Measurements from ENCODE around the gene RPL36AL. TPM values are rescaled to one million over a fixed set of nuclear protein-coding genes. Genes with fewer than 3 reads are reported as not detected.
"Not testable (repeated sequence)": the region's sequence is repeated elsewhere in the genome, so short reads cannot be mapped to it uniquely, and the experiment has no call there.

Gene RPL36AL
- total and polyA plus RNA-seq, 10 of the 15 experiments (the other 5 are each of a cell fraction or from before 2014, with no cell fraction given): 222 to 1,379 (median 545) TPM

DNA sequence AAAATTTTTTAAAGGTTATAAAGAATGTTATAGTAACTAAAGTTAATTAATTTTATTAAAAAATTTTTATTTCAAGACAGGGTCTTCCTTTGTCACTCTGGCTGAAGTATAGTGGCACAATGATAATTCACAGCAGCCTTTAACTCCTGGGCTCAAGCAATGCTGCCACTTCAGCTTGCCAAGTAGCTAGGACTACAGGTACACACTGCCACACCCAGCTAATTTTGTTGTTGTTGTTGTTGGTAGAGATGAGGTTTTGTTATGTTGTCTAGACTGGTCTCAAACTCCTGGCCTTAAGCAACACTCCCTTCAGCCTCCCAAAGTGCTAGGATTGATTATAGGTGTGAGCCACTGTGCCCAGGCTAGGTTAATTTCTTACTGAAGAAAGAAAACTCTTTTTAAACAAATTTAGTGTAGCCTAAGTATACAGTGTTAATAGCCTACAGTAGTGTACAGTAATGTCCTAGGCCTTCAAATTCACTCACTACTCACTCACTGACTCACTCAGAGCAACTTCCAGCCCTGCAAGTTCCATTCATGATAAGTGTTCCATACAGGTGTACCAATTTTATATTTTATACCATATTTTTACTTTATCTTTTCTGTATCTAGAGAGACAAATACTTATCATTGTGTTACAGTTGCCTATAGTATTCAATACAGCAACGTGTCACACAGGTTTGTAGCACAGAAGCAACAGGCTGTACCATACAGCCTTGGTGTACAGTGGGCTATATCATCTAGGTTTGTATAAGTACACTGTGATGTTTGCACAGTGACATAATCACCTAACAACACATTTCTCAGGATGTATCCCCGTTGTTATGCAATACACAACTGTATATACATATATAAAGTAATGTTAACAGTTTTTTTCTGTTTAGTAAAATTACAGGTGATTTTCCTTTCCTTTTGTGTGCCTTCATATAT is 39.4 kb upstream of the RPL36AL start:
- in situ Hi-C loops (cut with MboI): no loop called here
- SMC1A ChIA-PET (ENCODE audit: uncharacterized antibody, unreplicated experiment): interaction anchor here (1.5 to 1.6 kb wide), 2 partner anchors 9 to 26 kb away, joined by 3 to 7 read pairs; no protein-coding TSS in a partner anchor
- H3K4me1 ChIP-seq (ENCODE audit: control insufficient read depth, insufficient read depth, low read length): no peaks in the 10 kb centered on the region
- no peak overlapping the region for H3K27ac ChIP-seq (ENCODE audit: control insufficient read depth, insufficient read depth)
- no peak overlapping the region for H2AFZ ChIP-seq (ENCODE audit: control insufficient read depth, low read depth, low read length)
- H3K9ac ChIP-seq (ENCODE audit: control insufficient read depth, insufficient read depth, low read length): no peak overlapping the region
- WGBS (ENCODE audit: insufficient coverage, insufficient replicate concordance, low lambda C conversion rate, missing lambda C conversion rate): 98% methylated on average over 2 of the region's 2 CpGs
- H3K27me3 ChIP-seq (replicated peaks in 1 of 2; ENCODE audit: control insufficient read depth in 2 of 2, insufficient read depth in 2 of 2, low read length in 1 of 2): no peaks in the 10 kb centered on the region
- CTCF ChIA-PET: interaction anchor here (0.6 kb wide), 1 partner anchor 267 kb away, joined by 3 read pairs; no protein-coding TSS in a partner anchor
- no TSS peak for BruUV-seq (replicated peaks)
- FAIRE-seq (peak; percentile 77), DNase-seq (ENCODE audit: low read depth, low spot score) (no peak), ATAC-seq (no peak)
- H3K4me2 ChIP-seq (ENCODE audit: control insufficient read depth, insufficient read depth): no peak overlapping the region
- no peaks in the 10 kb centered on the region for H3K79me2 ChIP-seq (ENCODE audit: control insufficient read depth, insufficient read depth, low read length)
- intact Hi-C loops (cut with micrococcal nuclease; ENCODE audit: unreplicated experiment): no loop called here
- POLR2A ChIA-PET: no interaction called here
- H4K20me1 ChIP-seq (ENCODE audit: control insufficient read depth, insufficient read depth): no peaks in the 10 kb centered on the region
- no peaks in the 10 kb centered on the region; a peak in 1 of 4 replicates for H3K36me3 ChIP-seq (ENCODE audit: control insufficient read depth in 2 of 2, insufficient read depth in 2 of 2, low read length in 1 of 2)
- TF ChIP-seq MXI1 (IDR thresholded peaks at IDR 0.05; ENCODE audit: low read depth, low read length) (no peak), EZH2 (IDR thresholded peaks at IDR 0.05; ENCODE audit: borderline replicate concordance, control insufficient read depth, low read depth, low read length) (no peak), IKZF2 (IDR thresholded peaks at IDR 0.05) (no peak), IRF4 (IDR thresholded peaks at IDR 0.05; ENCODE audit: low read depth, low read length) (no peak), PAX8 (IDR thresholded peaks at IDR 0.05) (no peak), CBX5 (IDR thresholded peaks at IDR 0.05; ENCODE audit: low read depth) (no peak), SREBF1 (IDR thresholded peaks at IDR 0.05; ENCODE audit: low read length) (no peak), TAF1 (IDR thresholded peaks at IDR 0.05; ENCODE audit: borderline replicate concordance, low read depth, low read length) (no peak), ZSCAN29 (IDR thresholded peaks at IDR 0.05) (no peak)
- TF ChIP-seq, protein P1, sequence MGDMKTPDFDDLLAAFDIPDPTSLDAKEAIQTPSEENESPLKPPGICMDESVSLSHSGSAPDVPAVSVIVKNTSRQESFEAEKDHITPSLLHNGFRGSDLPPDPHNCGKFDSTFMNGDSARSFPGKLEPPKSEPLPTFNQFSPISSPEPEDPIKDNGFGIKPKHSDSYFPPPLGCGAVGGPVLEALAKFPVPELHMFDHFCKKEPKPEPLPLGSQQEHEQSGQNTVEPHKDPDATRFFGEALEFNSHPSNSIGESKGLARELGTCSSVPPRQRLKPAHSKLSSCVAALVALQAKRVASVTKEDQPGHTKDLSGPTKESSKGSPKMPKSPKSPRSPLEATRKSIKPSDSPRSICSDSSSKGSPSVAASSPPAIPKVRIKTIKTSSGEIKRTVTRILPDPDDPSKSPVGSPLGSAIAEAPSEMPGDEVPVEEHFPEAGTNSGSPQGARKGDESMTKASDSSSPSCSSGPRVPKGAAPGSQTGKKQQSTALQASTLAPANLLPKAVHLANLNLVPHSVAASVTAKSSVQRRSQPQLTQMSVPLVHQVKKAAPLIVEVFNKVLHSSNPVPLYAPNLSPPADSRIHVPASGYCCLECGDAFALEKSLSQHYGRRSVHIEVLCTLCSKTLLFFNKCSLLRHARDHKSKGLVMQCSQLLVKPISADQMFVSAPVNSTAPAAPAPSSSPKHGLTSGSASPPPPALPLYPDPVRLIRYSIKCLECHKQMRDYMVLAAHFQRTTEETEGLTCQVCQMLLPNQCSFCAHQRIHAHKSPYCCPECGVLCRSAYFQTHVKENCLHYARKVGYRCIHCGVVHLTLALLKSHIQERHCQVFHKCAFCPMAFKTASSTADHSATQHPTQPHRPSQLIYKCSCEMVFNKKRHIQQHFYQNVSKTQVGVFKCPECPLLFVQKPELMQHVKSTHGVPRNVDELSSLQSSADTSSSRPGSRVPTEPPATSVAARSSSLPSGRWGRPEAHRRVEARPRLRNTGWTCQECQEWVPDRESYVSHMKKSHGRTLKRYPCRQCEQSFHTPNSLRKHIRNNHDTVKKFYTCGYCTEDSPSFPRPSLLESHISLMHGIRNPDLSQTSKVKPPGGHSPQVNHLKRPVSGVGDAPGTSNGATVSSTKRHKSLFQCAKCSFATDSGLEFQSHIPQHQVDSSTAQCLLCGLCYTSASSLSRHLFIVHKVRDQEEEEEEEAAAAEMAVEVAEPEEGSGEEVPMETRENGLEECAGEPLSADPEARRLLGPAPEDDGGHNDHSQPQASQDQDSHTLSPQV (IDR thresholded peaks at IDR 0.05): no peak
- TF ChIP-seq, protein P2, sequence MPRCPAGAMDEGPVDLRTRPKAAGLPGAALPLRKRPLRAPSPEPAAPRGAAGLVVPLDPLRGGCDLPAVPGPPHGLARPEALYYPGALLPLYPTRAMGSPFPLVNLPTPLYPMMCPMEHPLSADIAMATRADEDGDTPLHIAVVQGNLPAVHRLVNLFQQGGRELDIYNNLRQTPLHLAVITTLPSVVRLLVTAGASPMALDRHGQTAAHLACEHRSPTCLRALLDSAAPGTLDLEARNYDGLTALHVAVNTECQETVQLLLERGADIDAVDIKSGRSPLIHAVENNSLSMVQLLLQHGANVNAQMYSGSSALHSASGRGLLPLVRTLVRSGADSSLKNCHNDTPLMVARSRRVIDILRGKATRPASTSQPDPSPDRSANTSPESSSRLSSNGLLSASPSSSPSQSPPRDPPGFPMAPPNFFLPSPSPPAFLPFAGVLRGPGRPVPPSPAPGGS (IDR thresholded peaks at IDR 0.05; ENCODE audit: borderline replicate concordance, insufficient read depth, low read depth, low read length, poor library complexity, severe bottlenecking): no peak
- RAD21 ChIA-PET (ENCODE audit: unreplicated experiment): no interaction called here
- H3K4me3 ChIP-seq: no peak overlapping the region
- no peaks in the 10 kb centered on the region for H3K9me3 ChIP-seq (replicated peaks; ENCODE audit: control insufficient read depth, insufficient read depth, low read length)

DNA sequence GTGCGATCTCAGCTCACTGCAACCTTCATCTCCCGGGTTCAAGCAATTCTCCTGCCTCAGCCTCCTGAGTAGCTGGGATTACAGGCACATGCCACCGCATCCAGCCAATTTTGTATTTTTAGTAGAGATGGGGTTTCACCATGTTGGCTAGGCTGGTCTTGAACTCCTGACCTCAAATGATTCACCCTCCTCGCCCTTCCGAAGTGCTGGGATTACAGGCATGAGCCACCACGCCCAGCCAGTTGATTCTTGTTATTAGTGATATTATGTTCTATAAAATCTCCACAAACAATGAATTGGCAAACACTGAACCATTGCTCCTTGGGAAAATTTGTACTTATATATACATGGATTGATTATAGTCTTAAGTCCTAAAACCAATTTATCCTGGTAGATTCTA is 37.1 kb upstream of the RPL36AL start:
- H3K27me3 ChIP-seq (replicated peaks in 1 of 2; ENCODE audit: control insufficient read depth in 2 of 2, insufficient read depth in 2 of 2, low read length in 1 of 2); H3K36me3 ChIP-seq (ENCODE audit: control insufficient read depth in 2 of 2, insufficient read depth in 2 of 2, low read length in 1 of 2); H3K27ac ChIP-seq (ENCODE audit: control insufficient read depth, insufficient read depth); H3K9me3 ChIP-seq (replicated peaks; ENCODE audit: control insufficient read depth, insufficient read depth, low read length); H3K4me1 ChIP-seq (ENCODE audit: control insufficient read depth, insufficient read depth, low read length); H2AFZ ChIP-seq (ENCODE audit: control insufficient read depth, low read depth, low read length); RAD21 ChIA-PET (ENCODE audit: unreplicated experiment); BruUV-seq (replicated peaks); ATAC-seq; H3K9ac ChIP-seq (ENCODE audit: control insufficient read depth, insufficient read depth, low read length); intact Hi-C loops (cut with micrococcal nuclease; ENCODE audit: unreplicated experiment); in situ Hi-C loops (cut with MboI); SMC1A ChIA-PET (ENCODE audit: uncharacterized antibody, unreplicated experiment); H3K4me2 ChIP-seq (ENCODE audit: control insufficient read depth, insufficient read depth); CTCF ChIA-PET; FAIRE-seq; H3K4me3 ChIP-seq; H3K79me2 ChIP-seq (ENCODE audit: control insufficient read depth, insufficient read depth, low read length); DNase-seq (ENCODE audit: low read depth, low spot score); H4K20me1 ChIP-seq (ENCODE audit: control insufficient read depth, insufficient read depth): not testable (repeated sequence)
- POLR2A ChIA-PET: interaction anchor here (0.7 kb wide), 1 partner anchor 34 kb away, joined by 5 read pairs; no protein-coding TSS in a partner anchor
- over 99% methylated on average over 6 of the region's 6 CpGs for WGBS (ENCODE audit: insufficient coverage, insufficient replicate concordance, low lambda C conversion rate, missing lambda C conversion rate)
